ENCODE data around the gene SPARCL1. TPM values are rescaled to one million over a fixed set of nuclear protein-coding genes. Genes with fewer than 3 reads are reported as not detected.
A peak's percentile ranks its signal among the peaks of the same experiment; 100 is the strongest.
"Not testable (repeated sequence)": the region's sequence is repeated elsewhere in the genome, so short reads cannot be mapped to it uniquely, and the experiment has no call there.

SPARCL1 gene, protein sequence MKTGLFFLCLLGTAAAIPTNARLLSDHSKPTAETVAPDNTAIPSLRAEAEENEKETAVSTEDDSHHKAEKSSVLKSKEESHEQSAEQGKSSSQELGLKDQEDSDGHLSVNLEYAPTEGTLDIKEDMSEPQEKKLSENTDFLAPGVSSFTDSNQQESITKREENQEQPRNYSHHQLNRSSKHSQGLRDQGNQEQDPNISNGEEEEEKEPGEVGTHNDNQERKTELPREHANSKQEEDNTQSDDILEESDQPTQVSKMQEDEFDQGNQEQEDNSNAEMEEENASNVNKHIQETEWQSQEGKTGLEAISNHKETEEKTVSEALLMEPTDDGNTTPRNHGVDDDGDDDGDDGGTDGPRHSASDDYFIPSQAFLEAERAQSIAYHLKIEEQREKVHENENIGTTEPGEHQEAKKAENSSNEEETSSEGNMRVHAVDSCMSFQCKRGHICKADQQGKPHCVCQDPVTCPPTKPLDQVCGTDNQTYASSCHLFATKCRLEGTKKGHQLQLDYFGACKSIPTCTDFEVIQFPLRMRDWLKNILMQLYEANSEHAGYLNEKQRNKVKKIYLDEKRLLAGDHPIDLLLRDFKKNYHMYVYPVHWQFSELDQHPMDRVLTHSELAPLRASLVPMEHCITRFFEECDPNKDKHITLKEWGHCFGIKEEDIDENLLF
- 100 to 1,000 TPM; 353 to 516 (median 475) TPM for polyA plus RNA-seq (ENCODE audit: insufficient read depth in 1 of 5, insufficient read length in 5 of 5, low replicate concordance in 1 of 5)
- long read RNA-seq, donor 1, transcript SPARCL1-201 (11 exons, 2,906 nt): major isoform, 37 of 479 reads
- long read RNA-seq, donor 1, partial matches to known transcripts: 437 of 479 reads
- long read RNA-seq, donor 1, other reads (novel, unspliced or antisense): 0 of 479 reads
- long read RNA-seq, donor 2, transcript SPARCL1-201 (11 exons, 2,906 nt): major isoform, 55 of 251 reads
- long read RNA-seq, donor 2, partial matches to known transcripts: 191 of 251 reads
- long read RNA-seq, donor 2, other reads (novel, unspliced or antisense): 0 of 251 reads
- long read RNA-seq, donor 3, transcript SPARCL1-201 (11 exons, 2,906 nt): major isoform, 23 of 362 reads
- long read RNA-seq, donor 3, partial matches to known transcripts: 335 of 362 reads
- long read RNA-seq, donor 3, other reads (novel, unspliced or antisense): 0 of 362 reads
- long read RNA-seq, donor 4, transcript SPARCL1-201 (11 exons, 2,906 nt): major isoform, 16 of 253 reads
- long read RNA-seq, donor 4, partial matches to known transcripts: 235 of 253 reads
- long read RNA-seq, donor 4, other reads (novel, unspliced or antisense): 0 of 253 reads
- long read RNA-seq, donor 5, transcript SPARCL1-201 (11 exons, 2,906 nt): major isoform, 44 of 478 reads
- long read RNA-seq, donor 5, partial matches to known transcripts: 431 of 478 reads
- long read RNA-seq, donor 5, other reads (novel, unspliced or antisense): 0 of 478 reads
- long read RNA-seq, donor 6, transcript SPARCL1-201 (11 exons, 2,906 nt): major isoform, 45 of 504 reads
- long read RNA-seq, donor 6, partial matches to known transcripts: 449 of 504 reads
- long read RNA-seq, donor 6, other reads (novel, unspliced or antisense): 5 of 504 reads
- long read RNA-seq, donor 7, transcript SPARCL1-201 (11 exons, 2,906 nt): major isoform, 45 of 152 reads
- long read RNA-seq, donor 7, partial matches to known transcripts: 105 of 152 reads
- long read RNA-seq, donor 7, other reads (novel, unspliced or antisense): 0 of 152 reads
- long read RNA-seq, donor 8, transcript SPARCL1-201 (11 exons, 2,906 nt): major isoform, 16 of 125 reads
- long read RNA-seq, donor 8, partial matches to known transcripts: 106 of 125 reads
- long read RNA-seq, donor 8, other reads (novel, unspliced or antisense): 0 of 125 reads

DNA sequence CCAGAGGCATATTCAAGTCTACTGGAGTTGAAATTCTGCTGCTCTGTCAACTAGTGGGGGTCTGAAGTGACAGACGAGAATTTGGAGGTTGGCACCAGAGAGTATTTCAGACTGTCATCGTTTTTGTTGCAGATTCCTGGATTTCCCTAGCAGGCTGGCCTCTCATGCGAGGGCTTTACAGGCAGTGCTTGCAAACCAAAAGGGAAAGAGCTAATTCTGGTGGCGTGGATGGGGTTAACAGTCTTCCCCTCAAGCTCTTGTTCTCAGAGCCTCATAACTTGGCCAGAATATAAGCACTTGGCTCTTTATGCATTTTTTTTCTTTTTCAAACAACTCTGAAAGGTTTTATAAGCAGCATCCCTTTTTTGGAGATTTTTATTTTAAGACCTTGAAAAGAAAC is at the start of gene SPARCL1:
SPARCL1 (minus strand) TSS at position 190 of the 400 bp plus-strand sequence. CDS start 29,802 bp downstream, outside the sequence.
- peak; percentile 80 to 85 for DNase-seq

DNA sequence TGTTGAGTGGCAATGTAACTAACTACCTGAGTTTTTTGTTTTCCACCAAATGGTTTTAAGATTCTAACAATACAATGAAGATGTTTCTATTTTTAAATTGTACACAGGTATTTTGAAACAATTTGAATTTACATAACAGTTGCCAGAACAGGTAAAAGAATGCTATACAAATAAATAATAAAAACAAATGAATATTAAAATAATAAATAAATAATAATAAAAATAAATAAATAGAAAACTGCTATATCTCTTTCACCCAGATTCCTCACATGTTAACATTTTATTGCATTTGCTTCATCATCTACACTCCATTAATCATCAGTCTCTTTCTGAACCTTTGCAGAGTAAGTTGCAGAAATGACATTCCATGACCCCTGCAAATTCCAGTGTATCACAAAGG is 46.8 kb upstream of the SPARCL1 start:
- no peak for DNase-seq

DNA sequence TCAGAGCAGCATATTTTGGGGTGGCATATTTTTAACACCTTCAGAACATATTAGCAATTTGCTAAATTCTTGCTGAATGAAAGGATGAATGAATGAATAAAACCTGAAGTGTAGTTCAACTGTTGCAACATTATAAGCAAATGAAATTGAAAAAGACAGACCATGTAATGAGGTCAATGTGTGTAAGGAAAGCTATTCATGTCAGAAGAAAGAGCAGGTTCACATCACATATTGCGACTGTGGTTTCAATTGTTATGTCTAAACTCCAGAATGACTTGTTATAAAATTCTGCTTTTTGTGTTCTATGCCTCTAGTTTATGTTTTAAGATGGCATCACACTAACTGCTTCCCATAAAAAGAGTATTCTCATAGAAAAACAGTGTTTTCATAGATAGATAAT is 46.2 kb upstream of the SPARCL1 start:
- DNase-seq: no peak

DNA sequence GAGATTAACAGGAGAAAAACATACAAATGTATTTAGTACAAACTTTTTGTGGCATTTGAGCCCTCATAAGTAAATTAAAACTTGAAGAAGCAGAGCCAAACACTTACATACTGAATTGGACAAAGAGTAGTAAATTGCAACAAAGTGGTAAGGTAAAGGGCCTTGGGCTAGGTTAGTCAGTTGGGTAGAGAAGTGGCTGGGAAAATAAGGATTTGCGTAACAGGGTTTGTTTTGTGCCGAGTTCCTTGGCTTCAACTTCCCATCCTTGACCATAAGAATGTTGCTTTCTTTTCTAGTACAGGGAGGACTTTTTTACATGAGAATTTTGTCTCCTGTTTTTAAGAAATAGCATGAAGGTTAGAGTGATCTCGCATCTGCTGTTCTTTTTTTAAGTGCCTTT is 45.8 kb upstream of the SPARCL1 start:
- no peak for DNase-seq

DNA sequence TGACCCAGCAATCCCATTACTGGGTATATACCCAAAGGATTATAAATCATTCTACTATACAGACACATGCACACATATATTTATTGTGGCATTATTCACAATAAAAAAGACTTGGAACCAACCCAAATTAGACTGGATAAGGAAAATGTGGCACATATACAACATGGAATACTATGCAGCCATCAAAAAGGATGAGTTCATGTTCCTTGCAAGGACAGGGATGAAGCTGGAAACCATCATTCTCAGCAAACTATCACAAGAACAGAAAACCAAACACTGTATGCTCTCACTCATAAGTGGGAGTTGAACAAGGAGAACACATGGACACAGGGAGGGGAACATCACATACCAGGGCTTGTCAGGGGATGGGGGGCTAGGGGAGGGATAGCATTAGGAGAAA is 45.2 kb upstream of the SPARCL1 start:
- not testable (repeated sequence) for DNase-seq

DNA sequence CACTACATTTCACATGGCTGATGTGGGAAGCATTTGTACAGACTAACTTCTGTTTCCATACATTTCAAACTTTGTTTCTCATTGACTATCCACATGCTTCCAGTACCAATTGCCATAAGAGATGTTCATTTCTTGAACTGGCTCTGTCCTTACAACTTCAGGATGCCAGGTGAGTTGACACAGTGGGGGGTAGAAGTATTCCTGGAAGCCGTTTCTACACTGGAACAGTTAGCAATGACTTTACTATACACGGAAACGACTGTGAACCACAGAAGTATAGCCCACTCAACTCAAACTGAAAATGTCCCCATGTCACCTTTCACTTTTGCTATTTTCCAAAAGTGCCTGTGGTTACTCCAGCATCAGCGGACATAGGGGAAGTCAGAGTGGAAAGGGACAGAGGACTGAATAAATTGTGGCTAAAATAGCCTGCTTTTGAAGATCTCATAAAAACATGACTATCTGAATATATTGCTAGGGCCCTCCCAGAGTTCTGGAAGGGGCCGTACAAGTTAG is 41.2 kb upstream of the SPARCL1 start:
- DNase-seq: no peak

DNA sequence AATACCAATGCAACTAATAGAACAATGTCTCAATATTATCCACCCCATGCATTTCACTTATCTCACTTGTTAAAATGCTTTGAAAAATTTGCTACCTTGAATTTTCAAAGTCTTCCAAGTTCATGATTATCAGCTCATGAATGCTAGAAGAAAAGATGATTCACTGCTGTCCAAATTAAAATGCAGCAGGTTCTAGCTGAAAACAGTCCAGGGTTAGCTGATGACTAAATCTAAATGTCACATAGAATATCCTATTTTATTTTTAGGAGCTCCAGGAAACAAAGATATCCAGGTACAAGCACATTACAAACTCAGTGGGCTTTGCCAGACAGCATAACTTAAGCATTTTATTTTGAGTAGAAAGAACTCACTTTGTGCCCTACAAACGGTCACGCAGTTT is 38.0 kb upstream of the SPARCL1 start:
- no peak for DNase-seq

DNA sequence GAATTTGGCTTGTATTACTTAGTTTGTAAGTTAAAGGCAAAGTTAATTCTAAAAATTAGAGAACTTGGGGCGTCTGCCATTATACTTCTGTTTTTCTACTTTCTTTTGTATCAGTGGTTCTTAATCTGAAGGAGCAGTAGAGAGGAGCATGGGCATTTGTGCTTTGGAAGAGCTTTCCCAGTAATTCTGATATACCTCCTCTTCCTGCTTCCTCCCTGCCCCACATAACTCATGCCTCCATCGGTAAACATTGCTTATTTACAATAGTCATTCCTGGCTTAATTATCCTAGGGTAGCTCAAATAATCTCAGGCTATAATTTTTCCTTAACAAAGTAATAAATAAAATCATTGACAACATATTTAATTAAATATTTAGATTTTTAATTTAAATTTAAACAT is 37.1 kb upstream of the SPARCL1 start:
- no peak for DNase-seq

DNA sequence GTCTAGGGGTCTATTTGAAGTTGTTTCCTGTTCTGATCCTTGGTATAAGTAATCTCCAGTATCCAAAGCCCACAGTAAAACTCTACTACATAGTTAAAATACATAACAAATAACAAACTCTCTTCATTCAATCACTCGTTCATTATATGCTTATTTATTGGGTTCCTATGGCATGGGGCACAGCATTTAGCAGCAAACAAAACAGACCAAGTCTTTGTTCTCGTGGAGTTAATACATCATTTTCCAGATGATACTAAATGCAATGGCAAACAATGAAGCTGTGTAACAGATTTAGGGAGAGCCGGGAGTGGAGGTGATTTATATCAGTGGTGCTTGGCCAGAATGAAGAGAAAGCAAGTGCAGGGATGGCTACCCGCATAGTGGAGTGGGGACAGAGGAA is 36.6 kb upstream of the SPARCL1 start:
- no peak for DNase-seq

DNA sequence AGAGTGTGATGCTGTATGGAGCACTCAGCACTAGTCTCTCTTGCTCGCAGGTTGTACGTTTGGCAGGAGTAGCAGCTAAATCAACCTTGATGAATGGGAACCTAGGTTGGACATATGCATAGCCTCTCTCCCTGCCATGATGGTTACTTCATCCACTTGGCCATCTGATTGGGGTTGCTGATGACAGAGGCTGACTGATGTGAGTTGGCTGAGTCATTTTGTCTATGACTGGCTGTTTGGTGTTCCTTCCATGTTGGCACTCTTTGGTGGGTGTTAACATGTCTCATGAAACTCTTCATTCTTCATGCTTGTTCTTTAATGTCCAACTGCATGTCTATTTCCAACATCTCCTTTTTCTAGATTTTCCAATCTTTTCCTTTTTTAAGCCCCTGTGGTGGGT is 31.6 kb upstream of the SPARCL1 start:
- DNase-seq: no peak

DNA sequence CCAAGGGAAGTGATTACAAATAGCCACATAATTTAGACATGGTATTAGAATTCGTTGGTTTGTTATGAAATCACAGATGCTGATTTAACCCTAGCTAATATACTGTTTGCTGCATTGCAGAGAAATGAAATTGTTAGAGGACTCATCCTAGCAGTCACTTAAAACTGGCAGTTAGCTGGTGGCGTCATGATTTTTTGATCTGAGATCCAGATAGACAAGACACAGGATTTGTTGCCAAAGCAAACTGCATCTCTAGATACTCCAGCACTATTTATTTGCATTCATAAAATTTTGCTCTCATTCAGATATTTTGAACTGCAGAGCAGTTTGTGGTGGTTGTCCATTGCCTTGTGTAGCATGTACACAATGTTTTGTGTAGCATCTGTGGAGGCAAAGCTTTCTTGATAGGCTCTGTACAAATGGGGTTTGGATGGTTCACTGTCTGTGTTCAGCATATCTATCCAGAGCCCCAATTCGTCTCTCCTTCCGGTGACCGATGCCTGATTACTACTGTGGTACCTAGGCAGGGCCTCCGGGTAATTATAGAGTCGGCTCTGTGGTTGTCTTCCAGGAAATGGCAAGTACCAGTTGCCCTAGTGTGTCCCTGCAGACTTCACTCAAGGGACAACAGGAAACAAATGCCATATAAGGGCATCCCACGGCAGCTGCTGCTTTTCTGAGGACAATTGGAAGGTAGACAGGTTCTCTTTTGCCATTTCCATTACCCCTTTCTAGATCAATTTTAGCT is 30.1 kb upstream of the SPARCL1 start:
- no peak for DNase-seq

DNA sequence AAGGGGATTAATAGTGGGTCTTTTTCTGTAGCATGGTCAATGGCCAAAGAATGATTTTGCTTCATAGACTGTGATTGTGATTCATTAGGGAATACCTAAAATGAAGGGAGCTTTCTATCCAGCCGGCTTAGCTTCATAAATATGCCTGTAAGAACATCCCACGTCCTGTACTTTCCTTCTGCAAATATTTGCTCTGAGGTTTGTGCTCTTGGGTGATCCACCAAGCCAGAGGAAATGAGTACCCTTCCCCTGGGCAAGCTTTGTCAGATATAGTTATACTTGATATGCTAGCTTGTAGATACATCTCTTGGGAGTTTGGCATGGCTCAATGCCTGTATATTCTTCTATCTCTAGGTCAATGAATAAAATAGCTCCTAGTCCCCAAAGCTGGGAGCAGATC is 28.2 kb upstream of the SPARCL1 start:
- no peak for DNase-seq

DNA sequence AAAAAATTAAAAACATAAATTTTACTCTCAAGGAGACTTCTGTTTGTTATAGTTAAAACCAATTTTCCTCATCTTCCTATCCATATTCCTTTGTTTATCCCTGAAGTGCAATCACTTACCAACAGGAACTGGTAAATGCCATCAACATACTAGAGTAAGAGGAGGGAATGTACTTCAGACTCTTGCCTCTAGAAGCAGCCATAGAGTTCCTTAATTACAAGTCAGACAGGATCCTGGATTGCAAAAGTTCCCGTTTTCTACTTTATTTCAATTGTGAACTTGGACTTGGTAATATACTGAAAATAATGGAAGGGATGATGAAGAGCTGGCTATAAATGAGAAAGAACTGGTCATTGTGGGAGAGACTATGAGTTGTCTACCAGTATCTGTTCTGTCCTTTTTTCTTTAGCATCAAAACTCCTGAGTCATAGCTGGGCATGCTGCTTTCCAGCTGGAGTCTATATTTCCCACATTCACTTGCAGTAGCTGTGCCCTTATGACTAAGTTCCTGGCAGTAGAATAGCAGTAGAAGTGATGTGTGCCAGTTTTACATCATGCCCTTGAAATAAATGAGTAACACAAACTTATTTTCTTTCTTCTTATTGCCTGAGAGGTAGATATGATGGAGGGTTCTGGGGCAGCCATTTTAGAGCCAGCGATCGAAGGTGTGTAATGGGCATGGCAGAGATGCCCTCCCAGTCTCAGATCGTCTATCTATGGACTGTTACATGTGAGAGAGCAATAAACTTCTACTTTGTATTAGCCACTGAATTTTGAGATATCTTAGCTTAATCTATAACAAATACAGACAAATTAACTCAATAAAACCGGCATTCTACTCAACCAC is 26.8 kb upstream of the SPARCL1 start:
- no peak for DNase-seq

DNA sequence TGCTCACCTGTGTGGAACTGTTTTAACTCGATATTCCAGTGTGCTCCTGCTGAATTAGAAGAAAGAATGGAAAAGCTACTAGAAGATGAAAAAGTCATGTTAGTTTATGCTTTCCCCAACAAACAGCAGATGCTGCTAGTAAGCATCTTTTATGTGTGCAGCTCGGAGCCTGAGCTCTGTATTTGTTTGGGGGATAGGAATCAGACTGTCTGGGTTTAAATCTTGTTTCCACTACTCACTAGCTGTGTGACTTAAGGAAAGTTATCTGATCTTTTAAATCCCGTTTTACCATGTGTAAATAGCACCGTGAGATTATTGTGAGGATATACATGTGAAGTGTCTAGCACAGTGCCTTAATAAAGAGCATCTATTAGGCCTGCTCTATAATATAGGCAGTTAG is 24.0 kb upstream of the SPARCL1 start:
- no peak for DNase-seq

DNA sequence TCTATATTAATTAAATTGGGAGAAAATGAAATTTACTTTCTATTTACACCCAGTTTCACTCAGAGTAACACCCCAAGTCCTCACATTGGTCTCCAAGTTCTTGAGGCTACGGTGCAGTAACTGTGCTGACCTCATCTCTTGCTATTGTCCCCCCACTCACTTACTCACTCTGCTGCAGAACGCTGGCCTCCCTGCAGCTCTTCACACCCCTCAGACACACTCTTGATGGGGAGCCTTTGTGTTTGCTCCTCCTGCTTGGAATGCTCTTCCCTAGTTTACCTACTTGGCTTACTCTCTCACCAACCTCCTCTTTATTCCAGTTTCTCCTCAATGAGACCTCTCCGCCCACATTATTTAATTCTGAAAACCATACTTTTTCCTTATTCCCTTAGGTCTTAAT is 22.2 kb upstream of the SPARCL1 start:
- no peak for DNase-seq

DNA sequence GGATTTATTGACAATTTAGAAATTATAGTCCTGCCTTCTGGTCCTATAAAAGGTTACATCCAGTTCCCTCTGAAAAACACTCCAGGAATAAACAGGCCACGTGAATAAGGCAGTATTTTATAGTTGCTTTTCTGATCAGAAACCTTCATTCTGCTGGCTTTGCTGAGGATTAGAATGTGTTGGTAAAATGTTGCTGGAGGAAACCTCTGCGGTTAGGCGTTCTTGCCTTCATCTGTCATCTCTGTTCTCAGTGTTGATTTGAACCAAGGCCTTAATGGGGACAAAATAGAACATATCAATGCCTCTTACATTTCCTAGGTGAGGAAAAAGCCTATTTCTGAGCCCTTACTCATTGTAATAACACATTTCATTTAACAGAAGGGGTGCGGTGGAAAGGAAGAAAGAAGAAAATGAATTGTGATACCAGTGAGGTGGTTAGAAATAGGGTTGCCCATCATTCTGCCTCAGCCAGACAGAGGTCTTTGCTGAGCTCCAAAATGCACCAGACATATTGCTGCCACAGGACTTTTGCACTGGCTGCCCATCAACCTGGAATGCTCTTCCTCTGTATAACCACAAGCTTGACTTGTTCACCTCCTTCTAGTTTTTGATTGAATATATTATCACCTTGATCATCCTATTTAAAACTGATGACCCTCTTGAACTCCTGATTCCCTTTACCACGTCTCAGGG is 18.0 kb upstream of the SPARCL1 start:
- no peak for DNase-seq

DNA sequence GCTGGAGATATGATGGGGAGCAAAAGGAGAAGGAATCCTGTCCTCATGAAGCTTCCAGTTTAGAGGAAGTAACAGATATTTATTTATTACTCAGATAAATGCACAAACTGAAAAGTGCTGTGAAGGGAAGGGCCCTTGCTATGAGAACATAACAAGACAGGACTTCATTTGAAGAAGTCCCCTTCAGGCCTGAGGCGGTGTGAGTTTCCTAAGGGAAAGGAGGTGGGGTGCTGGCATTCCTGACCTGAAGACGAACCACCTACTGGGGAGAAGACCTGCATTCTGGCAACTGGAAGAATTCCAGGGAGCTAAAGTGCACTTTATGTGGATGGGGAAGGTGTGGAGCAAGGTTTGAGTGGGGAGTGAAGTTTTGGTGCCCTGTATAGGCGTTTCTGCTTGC is 15.9 kb upstream of the SPARCL1 start:
- no peak for DNase-seq

DNA sequence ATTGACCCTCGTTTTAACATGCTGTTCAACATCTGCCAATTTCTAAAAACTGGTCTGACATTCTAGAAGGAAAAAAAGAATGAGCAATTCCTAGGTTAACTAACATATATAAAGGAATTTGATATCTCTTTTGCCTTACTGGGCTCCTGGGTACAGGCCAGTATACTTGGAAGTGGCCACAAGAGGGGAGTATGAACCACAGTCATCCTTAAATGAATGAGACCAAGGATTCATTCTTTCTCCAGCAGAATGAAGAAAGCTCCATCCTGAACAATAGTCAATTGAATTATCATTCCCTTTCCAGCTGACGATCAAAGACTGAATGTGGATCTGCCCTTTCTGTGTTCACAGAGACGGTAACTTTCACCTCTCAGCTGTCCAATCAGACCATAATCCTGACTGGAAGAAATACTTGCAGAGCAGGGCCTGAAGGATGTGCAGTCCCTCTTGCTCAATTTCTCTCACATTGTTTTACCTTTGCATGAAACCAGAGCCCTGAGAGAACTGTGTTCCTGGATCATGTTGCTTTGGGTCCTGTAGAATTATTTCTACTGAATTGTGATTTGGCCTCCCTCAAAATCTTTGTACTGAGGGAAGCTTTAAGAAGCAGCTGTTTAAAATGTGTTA is 14.8 kb upstream of the SPARCL1 start:
- no peak for DNase-seq

Data from right lung (tissue), 10 donors.